ENCODE data around the gene ABCD1. TPM values are rescaled to one million over a fixed set of nuclear protein-coding genes. Genes with fewer than 3 reads are reported as not detected.

Gene ABCD1
- total RNA-seq, 1 donor from 2014 or later = 0.79 TPM

DNA sequence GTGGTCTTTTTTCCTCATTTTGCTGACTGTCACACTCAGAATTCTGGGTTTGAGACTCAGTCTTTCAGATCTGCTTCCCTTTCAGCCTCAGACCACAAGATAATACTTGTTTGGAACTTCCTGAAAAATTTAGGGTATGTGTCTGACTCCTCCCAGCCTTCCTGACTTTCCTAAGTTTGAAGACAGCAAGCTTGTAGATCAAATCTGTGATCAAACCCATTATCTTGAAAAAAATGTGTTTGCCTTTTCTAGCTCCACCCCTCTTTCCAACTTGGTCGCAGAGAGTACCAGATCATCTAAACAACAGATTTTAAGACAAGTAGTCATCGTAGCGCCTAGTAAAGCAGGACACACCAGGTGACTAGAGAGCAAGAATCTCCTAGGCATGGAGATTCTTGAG, 10.4 kb upstream of the ABCD1 start:
- DNase-seq (ENCODE audit: low spot score) = no peak
- H3K36me3 ChIP-seq = no peaks in the 10 kb centered on the region
- no peaks in the 10 kb centered on the region for H3K27me3 ChIP-seq
- H3K4me1 Mint-ChIP-seq = no peaks in the 10 kb centered on the region
- no peaks in the 10 kb centered on the region for H3K79me2 ChIP-seq (ENCODE audit: low read depth)
- no peak overlapping the region for H2AFZ ChIP-seq (replicated peaks)
- H3K4me3 ChIP-seq = no peak overlapping the region
- TF ChIP-seq EZH2 (IDR thresholded peaks at IDR 0.05) (no peak), EZH2phosphoT487 (IDR thresholded peaks at IDR 0.05) (no peak)
- TF ChIP-seq, protein P1, sequence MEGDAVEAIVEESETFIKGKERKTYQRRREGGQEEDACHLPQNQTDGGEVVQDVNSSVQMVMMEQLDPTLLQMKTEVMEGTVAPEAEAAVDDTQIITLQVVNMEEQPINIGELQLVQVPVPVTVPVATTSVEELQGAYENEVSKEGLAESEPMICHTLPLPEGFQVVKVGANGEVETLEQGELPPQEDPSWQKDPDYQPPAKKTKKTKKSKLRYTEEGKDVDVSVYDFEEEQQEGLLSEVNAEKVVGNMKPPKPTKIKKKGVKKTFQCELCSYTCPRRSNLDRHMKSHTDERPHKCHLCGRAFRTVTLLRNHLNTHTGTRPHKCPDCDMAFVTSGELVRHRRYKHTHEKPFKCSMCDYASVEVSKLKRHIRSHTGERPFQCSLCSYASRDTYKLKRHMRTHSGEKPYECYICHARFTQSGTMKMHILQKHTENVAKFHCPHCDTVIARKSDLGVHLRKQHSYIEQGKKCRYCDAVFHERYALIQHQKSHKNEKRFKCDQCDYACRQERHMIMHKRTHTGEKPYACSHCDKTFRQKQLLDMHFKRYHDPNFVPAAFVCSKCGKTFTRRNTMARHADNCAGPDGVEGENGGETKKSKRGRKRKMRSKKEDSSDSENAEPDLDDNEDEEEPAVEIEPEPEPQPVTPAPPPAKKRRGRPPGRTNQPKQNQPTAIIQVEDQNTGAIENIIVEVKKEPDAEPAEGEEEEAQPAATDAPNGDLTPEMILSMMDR (IDR thresholded peaks at IDR 0.05) = no peak
- H3K27ac Mint-ChIP-seq = no peak overlapping the region
- no peak overlapping the region for H3K4me3 Mint-ChIP-seq
- peaks cover 12% of the 10 kb centered on the region for H3K27me3 Mint-ChIP-seq (ENCODE audit: insufficient read depth, low read depth)
- no peaks in the 10 kb centered on the region for H4K20me1 ChIP-seq (ENCODE audit: low read depth)
- H3K36me3 Mint-ChIP-seq = peaks cover 15% of the 10 kb centered on the region
- H3K27ac ChIP-seq = no peak overlapping the region
- H3K9ac ChIP-seq = no peak overlapping the region
- no peaks in the 10 kb centered on the region for H3K4me1 ChIP-seq
- no peak overlapping the region for H3K4me2 ChIP-seq
- H3F3A ChIP-seq (ENCODE audit: low read depth) = no peaks in the 10 kb centered on the region
- no peaks in the 10 kb centered on the region for H3K9me3 ChIP-seq (ENCODE audit: low read depth)
- H3K9me3 Mint-ChIP-seq = peaks cover 17% of the 10 kb centered on the region

DNA sequence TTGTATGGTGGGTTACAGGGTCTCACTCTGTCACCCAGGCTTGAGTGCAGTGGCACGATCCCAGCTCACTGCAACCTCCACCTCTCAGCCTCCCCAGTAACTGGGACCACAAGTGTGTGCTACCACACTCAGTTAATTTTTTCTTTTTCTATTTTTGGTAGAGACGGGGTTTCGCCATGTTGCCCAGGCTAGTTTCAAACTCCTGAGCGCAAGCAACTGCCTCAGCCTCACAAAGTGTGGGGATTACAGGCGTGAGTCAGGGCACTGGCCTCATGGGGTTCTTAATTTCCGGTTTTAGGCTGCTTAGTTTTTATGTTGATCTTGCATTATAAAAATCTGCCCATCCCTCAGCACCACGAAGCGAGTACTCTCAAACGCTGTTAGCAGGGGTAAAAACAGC, 7.2 kb upstream of the ABCD1 start:
- H3K36me3 Mint-ChIP-seq = peaks cover 20% of the 10 kb centered on the region
- no peak overlapping the region for H3K4me3 ChIP-seq
- H3K4me1 Mint-ChIP-seq = no peaks in the 10 kb centered on the region
- no peak overlapping the region for H2AFZ ChIP-seq (replicated peaks)
- no peak overlapping the region for H3K27ac Mint-ChIP-seq
- no peak overlapping the region for H3K4me2 ChIP-seq
- no peaks in the 10 kb centered on the region for H3K9me3 ChIP-seq (ENCODE audit: low read depth)
- no peaks in the 10 kb centered on the region for H3F3A ChIP-seq (ENCODE audit: low read depth)
- peaks cover 9% of the 10 kb centered on the region for H4K20me1 ChIP-seq (ENCODE audit: low read depth)
- H3K4me1 ChIP-seq = peaks cover 5% of the 10 kb centered on the region
- no peak for DNase-seq (ENCODE audit: low spot score)
- peaks cover 11% of the 10 kb centered on the region for H3K27me3 Mint-ChIP-seq (ENCODE audit: insufficient read depth, low read depth)
- H3K79me2 ChIP-seq (ENCODE audit: low read depth) = peaks cover 9% of the 10 kb centered on the region
- H3K9ac ChIP-seq = no peak overlapping the region
- TF ChIP-seq EZH2phosphoT487 (IDR thresholded peaks at IDR 0.05) (no peak), EZH2 (IDR thresholded peaks at IDR 0.05) (no peak)
- TF ChIP-seq, protein P1 (IDR thresholded peaks at IDR 0.05) = no peak
- peaks cover 5% of the 10 kb centered on the region for H3K9me3 Mint-ChIP-seq
- H3K36me3 ChIP-seq = peaks cover 3% of the 10 kb centered on the region
- H3K27me3 ChIP-seq = no peaks in the 10 kb centered on the region
- no peak overlapping the region for H3K4me3 Mint-ChIP-seq
- no peak overlapping the region for H3K27ac ChIP-seq

DNA sequence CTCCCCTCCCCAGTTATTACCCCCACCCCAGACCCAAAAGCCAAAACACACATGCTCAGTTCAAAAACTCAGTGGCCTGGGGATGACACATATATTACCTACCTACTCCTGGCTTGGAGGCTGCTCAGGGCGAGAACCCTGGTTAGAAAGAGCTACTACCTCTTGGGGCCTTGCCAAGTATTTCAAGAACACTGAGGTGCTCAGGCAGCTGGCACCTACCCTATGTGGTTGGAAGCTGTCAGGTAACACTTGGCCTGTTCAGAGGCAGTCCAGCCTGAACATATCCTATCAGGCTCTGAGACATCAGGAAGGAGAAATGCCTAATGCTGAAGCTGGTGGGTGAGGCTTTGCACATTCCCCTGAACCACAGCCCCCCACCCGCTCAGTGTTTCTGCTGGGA, 5.4 kb upstream of the ABCD1 start:
- H3K4me1 ChIP-seq = peaks cover 8% of the 10 kb centered on the region
- peaks cover 3% of the 10 kb centered on the region for H3K36me3 ChIP-seq
- no peak for DNase-seq (ENCODE audit: low spot score)
- H3K9me3 ChIP-seq (ENCODE audit: low read depth) = no peaks in the 10 kb centered on the region
- H3K4me1 Mint-ChIP-seq = peaks cover 3% of the 10 kb centered on the region
- H3K36me3 Mint-ChIP-seq = peaks cover 13% of the 10 kb centered on the region
- H3K27me3 Mint-ChIP-seq (ENCODE audit: insufficient read depth, low read depth) = peaks cover 6% of the 10 kb centered on the region
- H3K9ac ChIP-seq = no peak overlapping the region
- TF ChIP-seq, protein P1 (IDR thresholded peaks at IDR 0.05) = no peak
- TF ChIP-seq EZH2 (IDR thresholded peaks at IDR 0.05) (no peak), EZH2phosphoT487 (IDR thresholded peaks at IDR 0.05) (no peak)
- no peak overlapping the region for H3K27ac Mint-ChIP-seq
- H3K4me3 Mint-ChIP-seq = no peak overlapping the region
- H3K79me2 ChIP-seq (ENCODE audit: low read depth) = peaks cover 21% of the 10 kb centered on the region
- H2AFZ ChIP-seq (replicated peaks) = no peak overlapping the region
- no peak overlapping the region for H3K27ac ChIP-seq
- peaks cover 7% of the 10 kb centered on the region for H3K9me3 Mint-ChIP-seq
- peaks cover 21% of the 10 kb centered on the region for H4K20me1 ChIP-seq (ENCODE audit: low read depth)
- no peak overlapping the region for H3K4me3 ChIP-seq
- no peak overlapping the region for H3K4me2 ChIP-seq
- H3K27me3 ChIP-seq = no peaks in the 10 kb centered on the region
- no peaks in the 10 kb centered on the region for H3F3A ChIP-seq (ENCODE audit: low read depth)

All from neural progenitor cell (in vitro differentiated cells).